Subcutaneous abdominal adipose tissue (tissue), 5 donors: ENCODE data around the gene CTIF.

ENCODE experiments used
- H3K27ac ChIP-seq: one replicate; pipeline ENCODE4 v1.7.0; 2013; ENCODE audit warnings: low read depth, mild to moderate bottlenecking, inconsistent platforms, low read length, moderate library complexity
- H3K27me3 ChIP-seq, 5 donors: one replicate each; pipeline ENCODE4 v1.7.0; 2013; ENCODE audit warnings: low read length in 5 of 5, inconsistent platforms in 1 of 5; ENCODE audit not compliant: control insufficient read depth in 5 of 5, insufficient read depth in 4 of 5
- H3K36me3 ChIP-seq, 5 donors: one replicate each; pipeline ENCODE4 v1.7.0; 2013; ENCODE audit warnings: low read length in 5 of 5; ENCODE audit not compliant: control insufficient read depth in 5 of 5, insufficient read depth in 5 of 5
- H3K4me1 ChIP-seq, 5 donors: one replicate each; pipeline ENCODE4 v1.7.0; 2013; ENCODE audit warnings: low read length in 5 of 5, mild to moderate bottlenecking in 3 of 5, moderate library complexity in 1 of 5; ENCODE audit not compliant: control insufficient read depth in 5 of 5, insufficient read depth in 5 of 5
- H3K4me3 ChIP-seq, 5 donors: one replicate each; pipeline ENCODE4 v1.7.0; 2013; ENCODE audit warnings: low read length in 5 of 5, low read depth in 1 of 5
- H3K9ac ChIP-seq, 5 donors: one replicate each; pipeline ENCODE4 v1.7.0; 2013; ENCODE audit warnings: low read length in 5 of 5, mild to moderate bottlenecking in 4 of 5, moderate library complexity in 3 of 5
- H3K9me3 ChIP-seq, 5 donors: one replicate each; pipeline ENCODE4 v1.7.0; 2013; ENCODE audit warnings: low read length in 5 of 5; ENCODE audit not compliant: control insufficient read depth in 5 of 5
- donor health status: healthy.
- donor health status: healthy.
- donor health status: healthy.
- donor health status: healthy.
- donor health status: healthy.

The CTIF gene

DNA sequence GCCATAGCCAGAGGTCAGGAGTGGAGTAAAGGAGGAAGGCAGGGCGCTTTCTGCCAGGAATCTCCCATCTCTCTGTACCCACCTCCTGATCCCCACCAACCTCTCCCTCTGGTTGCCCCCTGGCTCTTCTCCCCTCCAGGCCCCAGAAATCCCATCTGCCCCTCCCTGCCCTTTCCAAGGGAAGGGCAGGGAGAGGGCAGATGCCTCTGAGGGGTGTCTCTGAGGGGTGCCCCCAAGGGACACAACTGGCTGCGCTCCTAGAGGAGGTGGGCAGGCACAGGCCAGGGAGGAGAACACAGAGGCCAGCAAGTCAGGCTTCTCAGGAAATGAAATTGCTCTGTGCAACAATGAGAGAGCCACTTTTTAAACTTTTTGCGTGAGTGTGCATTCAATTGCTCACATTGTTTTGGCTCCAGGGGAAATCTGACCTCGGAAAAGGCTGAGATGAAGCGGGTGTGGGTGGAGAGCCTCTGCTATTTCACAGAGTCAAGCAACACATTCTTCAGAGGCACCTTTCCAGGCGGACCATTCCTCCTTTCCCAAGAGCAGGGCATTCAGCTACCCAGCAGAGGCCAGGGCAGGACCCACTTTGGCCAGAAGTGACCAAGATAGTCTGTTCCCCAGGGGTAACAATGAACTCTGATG, 286.4 kb downstream of the CTIF start:
- Histone ChIP-seq H3K4me3 (no peak overlapping the region), H3K4me1 (peaks cover 10 to 35% (median 31%) of the 10 kb centered on the region in 5 donors), H3K9ac (no peak overlapping the region), H3K9me3 (no peaks in the 10 kb centered on the region), H3K27ac (no peak overlapping the region), H3K36me3 (peaks cover 3 to 20% (median 12%) of the 10 kb centered on the region in 5 donors), H3K27me3 (no peaks in the 10 kb centered on the region)

DNA sequence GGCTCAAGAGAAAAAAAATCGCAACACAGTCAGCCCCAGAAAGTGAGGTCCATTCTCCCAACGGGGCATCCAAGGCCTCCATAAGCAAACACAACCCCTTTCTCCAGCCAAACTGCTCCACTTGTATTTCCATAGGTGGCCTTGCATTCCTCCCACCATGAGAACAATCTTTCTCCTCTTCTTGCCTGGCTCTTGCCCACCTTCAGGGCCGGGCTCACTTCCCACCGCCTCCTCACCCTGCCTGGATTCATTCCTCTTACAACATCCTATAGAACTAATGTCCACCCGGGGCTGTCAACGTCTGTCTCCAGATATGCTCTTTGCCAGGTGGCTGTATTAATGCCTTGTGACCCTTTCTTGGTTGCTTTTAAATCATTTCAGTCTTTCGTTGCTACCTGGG, 287.4 kb downstream of the CTIF start:
- no peaks in the 10 kb centered on the region for H3K9me3 ChIP-seq
- H3K27ac ChIP-seq, result no peak overlapping the region
- H3K4me1 ChIP-seq, result peaks cover 10 to 35% (median 31%) of the 10 kb centered on the region in 5 donors

DNA sequence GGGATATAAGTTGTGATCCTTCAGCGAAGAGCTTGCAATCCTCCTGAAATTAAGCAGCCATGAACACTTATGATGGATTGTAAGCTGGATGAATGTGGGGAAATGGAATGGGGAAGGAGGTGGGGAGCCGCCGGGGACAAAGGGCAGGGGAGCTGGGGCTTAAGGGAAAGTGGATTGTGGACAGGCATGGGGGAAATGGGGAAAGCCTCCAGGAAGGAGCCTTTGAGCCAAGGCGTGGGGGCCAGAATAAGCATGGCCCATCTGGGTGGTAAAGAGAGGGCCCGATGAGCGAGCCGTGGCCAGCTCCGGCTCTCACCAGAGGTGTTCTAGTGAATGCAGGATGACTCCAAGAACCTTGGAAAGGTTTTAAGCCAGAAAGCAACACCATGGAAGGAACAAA, 288.0 kb downstream of the CTIF start:
- no peak overlapping the region for H3K27ac ChIP-seq

More for the DNA sequence above, 287.4 kb downstream of the CTIF start:
- H3K27me3 ChIP-seq, result no peaks in the 10 kb centered on the region
- no peak overlapping the region for H3K4me3 ChIP-seq
- H3K9ac ChIP-seq, result no peak overlapping the region
- peaks cover under 1 to 12% (median 6%) of the 10 kb centered on the region in 5 donors for H3K36me3 ChIP-seq

DNA sequence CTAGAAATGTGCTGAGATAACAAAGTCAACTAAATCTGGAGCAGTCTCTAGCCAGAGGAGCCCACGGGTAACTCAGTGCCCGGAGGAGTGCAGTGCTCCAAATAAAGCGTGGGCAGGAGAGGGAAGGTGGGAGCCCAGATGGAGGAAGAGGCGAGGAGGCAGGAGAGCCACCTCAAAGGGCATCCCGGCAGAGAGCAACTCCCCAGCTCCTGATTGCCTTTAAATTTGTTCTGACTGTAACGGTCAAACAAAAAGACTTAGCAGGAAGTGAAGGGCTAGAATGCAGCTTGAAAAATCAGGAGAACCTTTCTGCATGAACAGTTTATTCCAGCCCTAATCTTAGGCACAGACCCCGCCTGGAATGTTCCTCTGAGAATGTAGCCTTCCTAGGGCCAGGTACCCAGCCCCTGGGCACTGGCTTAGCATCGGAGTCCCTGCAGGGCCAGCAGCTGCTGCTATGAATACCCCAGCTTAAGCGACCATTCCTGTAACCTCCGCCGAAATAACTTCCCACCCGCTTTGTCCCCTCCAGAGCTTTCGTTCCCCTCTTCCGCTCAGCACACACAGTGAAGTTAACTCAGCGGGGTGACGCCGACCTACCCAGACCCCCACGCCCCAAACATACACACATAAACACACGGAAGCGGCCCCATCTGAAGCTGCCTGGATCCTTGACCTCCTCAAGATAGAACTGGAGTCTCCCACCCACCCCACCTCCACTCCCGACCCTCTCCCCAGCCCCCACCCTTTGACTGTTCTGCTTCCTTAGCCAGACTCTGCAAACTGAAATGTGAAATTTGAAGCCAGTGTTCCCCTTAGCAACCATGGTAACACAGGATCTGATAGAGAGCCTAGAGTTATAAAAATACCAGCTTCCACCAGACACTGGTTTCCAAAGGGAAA, 288.7 kb downstream of the CTIF start:
- peaks cover 0 to 13% (median 3%) of the 10 kb centered on the region in 5 donors for H3K36me3 ChIP-seq
- H3K4me3 ChIP-seq, result peak overlapping the region in 1 of 5 donors; percentile 9
- H3K27ac ChIP-seq, result peak overlapping the region; percentile 37
- H3K9ac ChIP-seq, result no peak overlapping the region
- H3K27me3 ChIP-seq, result no peaks in the 10 kb centered on the region
- H3K9me3 ChIP-seq, result no peaks in the 10 kb centered on the region
- peaks cover 10 to 39% (median 34%) of the 10 kb centered on the region in 5 donors for H3K4me1 ChIP-seq

More for the DNA sequence above, 288.0 kb downstream of the CTIF start:
- H3K9me3 ChIP-seq, result no peaks in the 10 kb centered on the region
- H3K36me3 ChIP-seq, result peaks cover 0 to 13% (median 5%) of the 10 kb centered on the region in 5 donors
- no peak overlapping the region for H3K9ac ChIP-seq
- no peaks in the 10 kb centered on the region for H3K27me3 ChIP-seq
- peaks cover 10 to 35% (median 31%) of the 10 kb centered on the region in 5 donors for H3K4me1 ChIP-seq
- H3K4me3 ChIP-seq, result no peak overlapping the region

GRCh38 chr18:48828194-48828545, 289.3 kb downstream of the CTIF start:
- Histone ChIP-seq H3K4me1 (peaks cover 10 to 45% (median 40%) of the 10 kb centered on the region in 5 donors), H3K9me3 (no peaks in the 10 kb centered on the region), H3K27me3 (no peaks in the 10 kb centered on the region), H3K9ac (no peak overlapping the region), H3K4me3 (peak overlapping the region in 1 of 5 donors; percentile 9), H3K27ac (peak overlapping the region; percentile 37), H3K36me3 (peaks cover 0 to 13% (median 1%) of the 10 kb centered on the region in 5 donors)

GRCh38 chr18:48828691-48829442, 290.0 kb downstream of the CTIF start:
- Histone ChIP-seq H3K9ac (no peak overlapping the region), H3K4me1 (peaks cover 10 to 52% (median 45%) of the 10 kb centered on the region in 5 donors)

DNA sequence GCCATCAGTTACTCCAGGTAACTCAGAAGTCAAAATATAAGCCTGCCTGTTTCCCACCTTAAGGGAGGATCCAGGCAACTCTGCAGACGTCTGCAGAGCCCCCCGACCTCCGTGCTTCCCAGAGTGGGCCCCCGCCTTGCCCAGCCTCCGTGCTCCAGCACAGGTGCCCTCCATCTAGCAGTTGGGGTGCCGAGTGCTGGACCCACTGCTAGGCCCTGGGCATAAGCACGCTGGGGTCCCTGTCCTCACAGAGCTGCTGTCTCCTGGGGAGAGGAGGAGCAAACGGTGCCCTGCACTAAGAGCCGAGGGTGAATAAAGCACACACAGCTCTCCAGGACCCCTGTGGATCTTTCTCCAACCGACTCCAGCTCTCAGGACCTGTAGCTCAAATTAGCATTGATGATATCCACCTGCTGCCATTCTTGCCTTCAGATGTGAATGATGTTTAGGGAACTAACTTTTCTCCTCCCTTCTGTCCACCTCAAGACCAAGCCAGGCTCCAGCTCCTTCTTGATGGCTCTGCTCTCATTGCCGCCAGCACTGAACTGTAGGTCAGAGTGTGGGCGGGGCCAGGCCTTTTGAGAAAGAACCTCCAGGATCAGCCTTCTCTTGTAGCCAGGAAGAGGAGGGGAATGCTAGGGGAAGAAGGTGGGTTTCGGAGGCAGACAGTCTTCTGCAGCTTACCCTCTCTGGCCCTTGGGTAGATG, 290.8 kb downstream of the CTIF start:
- Histone ChIP-seq H3K27me3 (no peaks in the 10 kb centered on the region), H3K27ac (no peak overlapping the region), H3K36me3 (peaks cover 0 to 13% (median 0%) of the 10 kb centered on the region in 5 donors), H3K9ac (no peak overlapping the region), H3K9me3 (no peaks in the 10 kb centered on the region), H3K4me3 (no peak overlapping the region), H3K4me1 (peaks cover 10 to 59% (median 52%) of the 10 kb centered on the region in 5 donors)

More at GRCh38 chr18:48828691-48829442, 290.0 kb downstream of the CTIF start:
- Histone ChIP-seq H3K9me3 (no peaks in the 10 kb centered on the region), H3K27me3 (no peaks in the 10 kb centered on the region), H3K4me3 (no peak overlapping the region), H3K36me3 (peaks cover 0 to 13% (median 0%) of the 10 kb centered on the region in 5 donors), H3K27ac (no peak overlapping the region)

DNA sequence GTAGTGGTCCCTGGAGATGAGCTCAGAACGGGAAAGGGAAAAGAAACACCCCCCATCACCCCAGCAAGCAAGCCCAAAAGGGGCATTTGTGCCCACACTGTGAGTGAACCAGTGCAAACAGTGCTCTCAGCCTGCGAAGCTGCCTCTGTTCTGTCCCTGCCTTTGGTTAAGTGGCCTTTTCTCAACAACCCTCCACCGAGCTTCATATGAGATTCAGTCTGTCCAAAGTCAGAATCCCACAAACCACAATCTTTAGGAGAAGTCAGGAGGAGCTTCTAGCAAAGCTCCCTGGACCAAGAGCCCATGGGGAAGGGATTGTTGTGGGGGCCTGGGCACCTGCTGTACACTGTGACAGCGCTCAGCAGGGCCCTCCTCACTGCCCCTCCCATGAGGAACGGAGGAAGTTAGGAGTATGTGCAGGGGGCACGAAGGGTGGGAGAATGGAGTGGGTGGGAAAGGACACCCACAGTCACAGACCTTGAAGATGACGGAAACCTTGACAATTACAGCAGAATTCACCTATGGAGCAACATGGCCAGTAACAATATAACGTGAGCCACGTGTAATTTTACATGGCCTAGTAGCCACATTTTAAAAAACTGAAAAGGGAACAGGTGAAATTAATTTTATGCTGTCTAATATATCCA, 292.4 kb downstream of the CTIF start:
- no peak overlapping the region for H3K27ac ChIP-seq
- H3K9me3 ChIP-seq, result no peaks in the 10 kb centered on the region
- H3K4me3 ChIP-seq, result no peak overlapping the region
- H3K27me3 ChIP-seq, result no peaks in the 10 kb centered on the region
- peaks cover 9 to 55% (median 49%) of the 10 kb centered on the region in 5 donors for H3K4me1 ChIP-seq
- no peak overlapping the region for H3K9ac ChIP-seq
- peaks cover 0 to 16% (median 2%) of the 10 kb centered on the region in 5 donors for H3K36me3 ChIP-seq

GRCh38 chr18:48831802-48832201, 293.0 kb downstream of the CTIF start:
- Histone ChIP-seq H3K4me3 (no peak overlapping the region), H3K27me3 (no peaks in the 10 kb centered on the region), H3K27ac (no peak overlapping the region), H3K4me1 (peaks cover 9 to 55% (median 49%) of the 10 kb centered on the region in 5 donors), H3K36me3 (peaks cover 0 to 19% (median 2%) of the 10 kb centered on the region in 5 donors), H3K9ac (no peak overlapping the region), H3K9me3 (no peaks in the 10 kb centered on the region)
